HepG2 (cell line): Measurements from ENCODE around the gene KCNQ1OT1. TPM values are rescaled to one million over a fixed set of nuclear protein-coding genes. Genes with fewer than 3 reads are reported as not detected.

Experiments
- AKAP8 ChIP-seq: sonication (generic); formaldehyde crosslinking; IDR thresholded peaks from 2 replicates; pipeline ENCODE4 v1.5.1; 2020; ENCODE audit warnings: mild to moderate bottlenecking, missing genetic modification reagents
- BRF2 ChIP-seq: sonication (generic); formaldehyde crosslinking; IDR thresholded peaks from 2 replicates; pipeline ENCODE4 v1.8.1; 2022; ENCODE audit warnings: mild to moderate bottlenecking, missing genetic modification reagents
- HMG20A ChIP-seq: IDR thresholded peaks from 2 replicates; pipeline ENCODE4 v1.6.1; 2016; ENCODE audit warnings: borderline replicate concordance
- NFAT5 ChIP-seq: sonication (generic); formaldehyde crosslinking; IDR thresholded peaks from 2 replicates; pipeline ENCODE4 v1.4.0; 2020; ENCODE audit warnings: missing genetic modification reagents
- PAXIP1 ChIP-seq: sonication (generic); formaldehyde crosslinking; conservative IDR thresholded peaks from 2 replicates; pipeline ENCODE4 v1.4.0; 2020; ENCODE audit warnings: mild to moderate bottlenecking, missing genetic modification reagents, moderate library complexity
- PCBP2 ChIP-seq: fragments of 200-400 bp; formaldehyde crosslinking; optimal IDR thresholded peaks from 2 replicates; pipeline ENCODE3; 2018; ENCODE audit warnings: low read length, low read depth; ENCODE audit not compliant: poor library complexity, severe bottlenecking
- PHF20 ChIP-seq: sonication (generic); formaldehyde crosslinking; IDR thresholded peaks from 2 replicates; pipeline ENCODE4 v1.5.0; 2020; ENCODE audit warnings: mild to moderate bottlenecking, missing genetic modification reagents
- PITX1 ChIP-seq: sonication (generic); formaldehyde crosslinking; IDR thresholded peaks from 2 replicates; pipeline ENCODE4 v1.5.1; 2020; ENCODE audit warnings: mild to moderate bottlenecking, missing genetic modification reagents
- ZBTB14 ChIP-seq: sonication (generic); formaldehyde crosslinking; IDR thresholded peaks from 2 replicates; pipeline ENCODE4 v1.4.0; 2020; ENCODE audit warnings: missing genetic modification reagents
- ZC3H13 ChIP-seq: sonication (generic); formaldehyde crosslinking; IDR thresholded peaks from 2 replicates; pipeline ENCODE4 v1.8.1; 2023; ENCODE audit warnings: mild to moderate bottlenecking, missing genetic modification reagents, moderate library complexity
- ZNF30 ChIP-seq: sonication (generic); formaldehyde crosslinking; IDR thresholded peaks from 2 replicates; pipeline ENCODE4 v1.5.0; 2020; ENCODE audit warnings: mild to moderate bottlenecking, missing genetic modification reagents
- ZNF362 ChIP-seq: sonication (generic); formaldehyde crosslinking; IDR thresholded peaks from 2 replicates; pipeline ENCODE4 v1.4.0; 2020; ENCODE audit warnings: missing genetic modification reagents, mild to moderate bottlenecking, borderline replicate concordance
- ZNF782 ChIP-seq: sonication (generic); formaldehyde crosslinking; IDR thresholded peaks from 2 replicates; pipeline ENCODE4 v1.4.0; 2020; ENCODE audit warnings: missing genetic modification reagents, mild to moderate bottlenecking, borderline replicate concordance
- ZNF879 ChIP-seq: sonication (generic); formaldehyde crosslinking; IDR thresholded peaks from 2 replicates; pipeline ENCODE4 v1.8.1; 2023; ENCODE audit warnings: missing genetic modification reagents
- polyA plus RNA-seq, 8 experiments: library from polyadenylated mRNA; depleted of rRNA in 3 of 8; stranded (reverse) in 7 of 8; unstranded in 1 of 8; fragments of >200 nt; fragmentation: Illumina TruSeq in 4 of 8; extraction: Trizol in 4 of 8; gene quantifications; 2 replicates each; pipeline versions ENCODE4 v1.2.1 to v1.2.3, GENCODE V29; 2011 to 2016; ENCODE audit warnings: low read depth in 4 of 8, missing spikeins in 1 of 8, mixed read lengths in 1 of 8; ENCODE audit not compliant: insufficient read depth in 1 of 8
- total RNA-seq, 5 experiments: library from RNA; depleted of rRNA; stranded (reverse); fragments of >200 nt; fragmentation: Illumina TruSeq; extraction: Trizol; gene quantifications; 2 replicates each; pipeline ENCODE4 v1.2.3, GENCODE V29; 2016; ENCODE audit warnings: low read depth in 1 of 5

KCNQ1OT1 gene
- total and polyA plus RNA-seq, 2 of the 13 experiments (the other 11 are each of a cell fraction or from before 2014, with no cell fraction given), result 1.3 to 18.9 TPM

- no peak for TF ChIP-seq NFAT5 (CRISPR knock-in tag)
- no peak for TF ChIP-seq ZBTB14 (CRISPR knock-in tag)
- no peak for TF ChIP-seq HMG20A
- TF ChIP-seq ZC3H13, result no peak
- no peak for TF ChIP-seq ZNF782 (CRISPR knock-in tag)
- TF ChIP-seq ZNF30, result no peak
- TF ChIP-seq PAXIP1 (CRISPR knock-in tag), result no peak
- TF ChIP-seq AKAP8 (CRISPR knock-in tag), result no peak
- TF ChIP-seq PCBP2, result no peak
- TF ChIP-seq PITX1 (CRISPR knock-in tag), result no peak
- TF ChIP-seq ZNF362 (CRISPR knock-in tag), result peak; percentile 32; the same call in 1 of the 2 replicates
- no peak for TF ChIP-seq BRF2 (CRISPR knock-in tag)
- TF ChIP-seq ZNF879 (CRISPR knock-in tag), result no peak
- TF ChIP-seq PHF20 (CRISPR knock-in tag), result no peak
These were observed 25.1 kb downstream of the KCNQ1OT1 start (continued) for GRCh38 chr11:2674658-2675131.
